MM.1S (cell line): ENCODE results near the gene CHD2.

Experiments
- DNase-seq: peaks from one replicate; pipeline ENCODE4 v3.0.0-alpha.2; 2015
- H2AFZ ChIP-seq: fragments of 300-600 bp; sonication (generic); 2 replicates; pipeline ENCODE4 v1.6.0; 2016; ENCODE audit warnings: antibody characterized with exemption, low read length
- H3F3A ChIP-seq: fragments of 300-600 bp; sonication (generic); 2 replicates; pipeline ENCODE4 v1.6.1; 2016; ENCODE audit warnings: mild to moderate bottlenecking, antibody characterized with exemption, low read length, moderate library complexity, mixed read lengths; ENCODE audit not compliant: insufficient read depth
- H3K27ac ChIP-seq: fragments of 300-600 bp; sonication (generic); 2 replicates; pipeline ENCODE4 v1.5.1; 2016; ENCODE audit warnings: mild to moderate bottlenecking, low read length
- H3K27me3 ChIP-seq: fragments of 300-600 bp; sonication (generic); replicated peaks from 2 replicates; pipeline ENCODE4 v1.6.0; 2016; ENCODE audit warnings: low read length; ENCODE audit not compliant: insufficient read depth
- H3K36me3 ChIP-seq: fragments of 300-600 bp; sonication (generic); replicated peaks from 2 replicates; pipeline ENCODE4 v1.6.1; 2016; ENCODE audit warnings: mild to moderate bottlenecking, low read length, mixed read lengths; ENCODE audit not compliant: insufficient read depth
- H3K4me1 ChIP-seq: fragments of 300-600 bp; sonication (generic); 2 replicates; pipeline ENCODE4 v1.6.1; 2016; ENCODE audit warnings: low read length, mixed read lengths
- H3K4me2 ChIP-seq: fragments of 300-600 bp; sonication (generic); 2 replicates; pipeline ENCODE4 v1.6.0; 2016; ENCODE audit warnings: low read depth, low read length
- H3K4me3 ChIP-seq: fragments of 300-600 bp; sonication (generic); 2 replicates; pipeline ENCODE4 v1.5.1; 2016; ENCODE audit warnings: low read length, mixed read lengths
- H3K79me2 ChIP-seq: fragments of 300-600 bp; sonication (generic); 2 replicates; pipeline ENCODE4 v1.6.1; 2016; ENCODE audit warnings: mixed run types, low read length, mixed read lengths
- H3K9ac ChIP-seq: fragments of 300-600 bp; sonication (generic); 2 replicates; pipeline ENCODE4 v1.6.1; 2016; ENCODE audit warnings: low read length, mixed read lengths
- H3K9me2 ChIP-seq: fragments of 300-600 bp; sonication (generic); replicated peaks from 2 replicates; pipeline ENCODE4 v1.6.1; 2016; ENCODE audit warnings: mild to moderate bottlenecking, low read length, mixed read lengths; ENCODE audit not compliant: insufficient read depth
- H3K9me3 ChIP-seq: fragments of 300-600 bp; sonication (generic); replicated peaks from 2 replicates; pipeline ENCODE4 v1.6.1; 2016; ENCODE audit warnings: mild to moderate bottlenecking, low read length, mixed read lengths; ENCODE audit not compliant: insufficient read depth
- H4K20me1 ChIP-seq: fragments of 300-600 bp; sonication (generic); 2 replicates; pipeline ENCODE4 v1.6.1; 2016; ENCODE audit warnings: mild to moderate bottlenecking, low read length, moderate library complexity, mixed read lengths; ENCODE audit not compliant: insufficient read depth
- CTCF ChIP-seq: fragments of 300-600 bp; sonication (generic); IDR thresholded peaks from 2 replicates; pipeline ENCODE4 v1.5.1; 2016; ENCODE audit warnings: antibody characterized with exemption, low read length, mixed read lengths
- EZH2 ChIP-seq: fragments of 300-600 bp; sonication (generic); optimal IDR thresholded peaks from 2 replicates; pipeline ENCODE3; 2017; ENCODE audit warnings: low read depth, mild to moderate bottlenecking, antibody characterized with exemption, low read length, mixed read lengths
- EZH2phosphoT487 ChIP-seq: fragments of 300-600 bp; sonication (generic); IDR thresholded peaks from 2 replicates; pipeline ENCODE4 v1.6.1; 2018; ENCODE audit warnings: antibody characterized with exemption, low read length

Gene CHD2

GRCh38 chr15:92955706-92956105 is 55.6 kb downstream of the CHD2 start:
- no peaks in the 10 kb centered on the region for H4K20me1 ChIP-seq
- TF ChIP-seq EZH2phosphoT487, result no peak
- H3K79me2 ChIP-seq, result peaks cover 29% of the 10 kb centered on the region

DNA sequence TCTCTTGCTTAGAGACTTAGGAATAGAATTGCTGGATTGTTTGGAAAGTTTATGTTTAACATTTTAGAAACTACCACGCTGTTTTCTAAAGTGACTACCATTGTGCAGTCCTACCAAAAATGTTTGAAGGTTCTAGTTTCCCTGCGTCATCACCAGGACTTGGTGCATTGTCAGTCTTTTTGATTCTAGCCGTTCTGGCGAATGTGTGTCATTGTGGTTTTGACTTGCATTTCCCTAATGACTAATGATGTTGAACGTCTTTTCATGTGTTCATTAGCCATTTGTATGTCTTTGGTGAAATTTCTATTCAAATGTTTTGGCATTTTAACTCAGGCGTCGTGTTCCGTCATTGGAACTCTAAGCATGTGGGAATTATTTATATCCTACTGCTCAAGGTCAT is 58.0 kb downstream of the CHD2 start:
- TF ChIP-seq CTCF (no peak), EZH2 (no peak), EZH2phosphoT487 (no peak)
- no peaks in the 10 kb centered on the region for H3F3A ChIP-seq
- H3K27me3 ChIP-seq, result no peaks in the 10 kb centered on the region
- H4K20me1 ChIP-seq, result no peaks in the 10 kb centered on the region
- peaks cover 11% of the 10 kb centered on the region; the same call in 1 of the 2 replicates for H3K36me3 ChIP-seq
- no peak for DNase-seq
- no peaks in the 10 kb centered on the region for H3K9me3 ChIP-seq
- no peaks in the 10 kb centered on the region for H3K9me2 ChIP-seq
- H3K27ac ChIP-seq, result no peak overlapping the region
- H3K4me2 ChIP-seq, result no peak overlapping the region
- H3K4me3 ChIP-seq, result no peak overlapping the region
- H3K9ac ChIP-seq, result no peak overlapping the region
- H3K79me2 ChIP-seq, result peaks cover 45% of the 10 kb centered on the region
- no peaks in the 10 kb centered on the region for H3K4me1 ChIP-seq
- no peak overlapping the region for H2AFZ ChIP-seq

More at GRCh38 chr15:92955706-92956105, 55.6 kb downstream of the CHD2 start:
- H3K27ac ChIP-seq, result no peak overlapping the region
- no peaks in the 10 kb centered on the region for H3F3A ChIP-seq
- no peak overlapping the region for H3K4me2 ChIP-seq
- H3K36me3 ChIP-seq, result peaks cover 14% of the 10 kb centered on the region; the same call in 1 of the 2 replicates
- H3K9ac ChIP-seq, result no peak overlapping the region
- no peaks in the 10 kb centered on the region for H3K4me1 ChIP-seq
- no peaks in the 10 kb centered on the region for H3K27me3 ChIP-seq
- H3K9me2 ChIP-seq, result no peaks in the 10 kb centered on the region
- no peak overlapping the region for H3K4me3 ChIP-seq
- H3K9me3 ChIP-seq, result no peaks in the 10 kb centered on the region
- DNase-seq, result no peak
- no peak overlapping the region for H2AFZ ChIP-seq

DNA sequence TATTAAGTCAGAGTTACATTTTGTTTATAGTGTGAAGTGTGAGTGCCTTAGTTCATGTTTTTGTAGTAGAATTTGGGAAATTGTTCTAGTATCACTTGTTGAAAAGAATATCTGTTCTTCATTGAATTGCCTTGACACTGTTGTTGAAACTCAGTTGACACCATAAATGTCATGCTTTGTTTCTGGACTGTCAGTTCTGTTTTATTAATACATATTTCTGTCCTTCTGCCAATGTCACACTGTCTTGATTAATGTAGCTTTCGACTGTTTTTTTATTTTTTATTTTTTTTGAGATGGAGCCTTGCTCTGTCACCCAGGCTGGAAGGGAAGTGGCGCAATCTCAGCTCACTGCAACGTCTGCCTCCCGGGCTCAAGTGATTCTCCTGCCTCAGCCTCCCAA is 59.1 kb downstream of the CHD2 start:
- Histone ChIP-seq H3K9me2 (no peaks in the 10 kb centered on the region), H3K79me2 (peaks cover 48% of the 10 kb centered on the region), H3F3A (no peaks in the 10 kb centered on the region), H3K9ac (no peak overlapping the region), H3K27ac (no peak overlapping the region), H3K4me3 (no peak overlapping the region), H3K4me1 (no peaks in the 10 kb centered on the region), H3K4me2 (no peak overlapping the region), H3K27me3 (no peaks in the 10 kb centered on the region), H3K36me3 (peaks cover 7% of the 10 kb centered on the region; the same call in 1 of the 2 replicates), H4K20me1 (no peaks in the 10 kb centered on the region), H3K9me3 (no peaks in the 10 kb centered on the region), H2AFZ (no peak overlapping the region)
- no peak for DNase-seq
- TF ChIP-seq CTCF, result no peak
- no peak for TF ChIP-seq EZH2phosphoT487
- TF ChIP-seq EZH2, result no peak

GRCh38 chr15:92960996-92961681 is 61.0 kb downstream of the CHD2 start:
- no peak for DNase-seq
- Histone ChIP-seq H3K36me3 (no peaks in the 10 kb centered on the region; the same call in 1 of the 2 replicates), H3K27me3 (no peaks in the 10 kb centered on the region), H2AFZ (no peak overlapping the region), H4K20me1 (no peaks in the 10 kb centered on the region), H3K9me2 (no peaks in the 10 kb centered on the region), H3K79me2 (peaks cover 48% of the 10 kb centered on the region), H3K4me3 (no peak overlapping the region), H3K9ac (no peak overlapping the region), H3K4me1 (no peaks in the 10 kb centered on the region), H3K27ac (no peak overlapping the region), H3F3A (no peaks in the 10 kb centered on the region), H3K4me2 (no peak overlapping the region), H3K9me3 (no peaks in the 10 kb centered on the region)
- TF ChIP-seq EZH2phosphoT487 (no peak), CTCF (no peak), EZH2 (no peak)
